OCI-LY3 (cell line): Measurements from ENCODE around the gene TIAL1.

ENCODE experiments used
- CTCF ChIP-seq: fragments of 200-600, 300-600 bp; sonication (generic); IDR thresholded peaks from 2 replicates; pipeline ENCODE4 v1.5.1; 2014; ENCODE audit warnings: antibody characterized with exemption, low read length, low read depth
- EZH2phosphoT487 ChIP-seq: fragments of 200-600 bp; shearing (Covaris generic); IDR thresholded peaks from 2 replicates; pipeline ENCODE4 v1.6.1; 2018; ENCODE audit warnings: antibody characterized with exemption, mixed run types, low read depth

DNA sequence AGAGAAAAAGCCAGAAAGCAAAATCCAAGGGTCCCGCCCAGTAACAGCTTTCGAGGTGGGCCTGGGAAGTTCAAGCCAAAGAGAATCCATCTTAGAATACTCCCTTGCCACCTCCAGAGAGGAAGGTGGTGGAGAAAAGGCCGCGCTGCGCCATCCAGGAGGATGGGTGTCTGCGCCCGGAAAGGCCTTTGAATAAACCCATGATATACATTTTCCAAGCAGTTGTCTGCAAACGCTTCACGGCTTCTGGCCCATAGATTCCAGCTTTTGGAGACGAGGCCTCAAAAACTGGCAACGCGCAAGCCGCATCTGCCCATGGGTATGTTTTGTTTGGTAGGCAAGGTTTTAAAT is 72.1 kb downstream of the TIAL1 start:
- TF ChIP-seq CTCF (no peak), EZH2phosphoT487 (no peak)
